ENCODE results near the gene GRXCR1.

GRXCR1 gene

DNA sequence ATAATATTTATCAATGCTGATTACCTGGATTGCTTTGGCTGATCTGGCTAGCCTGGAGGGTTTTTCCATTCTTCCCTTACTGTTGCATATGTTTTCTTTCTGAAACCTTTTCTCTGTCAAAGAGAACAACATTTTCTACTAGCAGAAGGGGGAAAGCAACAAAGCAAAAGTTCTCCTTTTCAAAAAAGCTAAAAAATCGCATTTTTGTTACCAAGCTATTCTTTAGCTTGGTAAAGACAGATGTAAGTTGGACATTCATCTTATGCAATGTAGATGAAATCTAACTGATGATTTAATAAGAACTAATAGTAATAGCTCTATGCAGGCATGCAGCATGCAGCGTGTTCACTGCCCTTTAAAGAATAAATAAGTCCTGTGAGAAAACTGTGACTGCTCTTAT, at the start of gene GRXCR1:
GRXCR1 (plus strand) TSS at position 301 of the 400 bp plus-strand sequence. CDS start 554 bp downstream, outside the sequence.
- intact Hi-C loops (cut with DNase I), result no loop called here
- no peak for DNase-seq

DNA sequence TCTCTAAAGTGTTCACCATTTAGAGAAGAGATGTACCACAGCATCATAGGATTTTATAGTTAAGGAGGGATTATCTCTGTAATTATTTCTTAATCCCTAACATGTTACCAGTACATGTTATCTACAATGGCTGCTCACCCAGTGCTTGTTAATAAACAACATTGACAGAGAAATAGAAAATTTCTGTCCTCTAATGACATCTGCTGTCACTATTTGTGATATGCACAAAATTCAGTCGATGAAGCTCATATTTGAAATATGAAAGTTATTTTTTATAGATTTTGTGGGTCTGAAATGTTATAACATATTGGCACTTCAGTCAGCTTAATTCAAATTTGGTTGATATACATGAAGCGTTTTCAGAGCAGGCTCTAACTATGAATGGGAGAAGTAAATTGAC, 48.8 kb upstream of the GRXCR1 start:
- DNase-seq, result no peak
- intact Hi-C loops (cut with DNase I), result no loop called here

DNA sequence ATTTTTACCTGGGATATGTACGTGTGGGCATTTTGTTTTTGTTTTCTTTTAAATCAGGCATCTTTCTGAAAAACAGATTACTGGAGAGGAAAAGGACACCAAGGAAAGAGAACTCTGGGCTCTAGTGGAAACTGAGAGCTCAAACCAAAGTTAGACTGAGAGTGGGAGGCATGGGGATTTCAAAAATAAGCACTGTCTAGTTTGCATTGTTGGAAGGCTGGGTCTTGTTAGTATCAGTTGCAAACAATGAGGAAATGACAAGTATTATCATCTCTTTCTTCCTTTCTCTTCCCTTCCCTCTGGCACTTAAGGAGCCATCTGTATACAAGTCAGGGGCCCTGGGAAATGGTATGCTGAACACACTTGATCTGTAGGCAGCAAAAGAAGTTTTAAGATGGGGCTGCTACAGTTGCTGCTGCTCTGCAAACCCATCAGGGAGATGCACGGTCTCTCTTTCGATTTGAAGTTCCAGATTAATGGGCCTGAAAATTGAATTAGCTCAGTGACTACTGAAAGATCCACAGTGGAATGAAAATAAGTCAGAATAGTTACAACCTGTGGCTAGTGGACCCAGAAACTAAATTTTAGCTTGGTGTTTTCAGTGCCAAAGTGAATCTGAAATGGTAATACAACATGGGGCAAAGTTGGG, 48.0 kb upstream of the GRXCR1 start:
- intact Hi-C loops (cut with DNase I), result no loop called here

DNA sequence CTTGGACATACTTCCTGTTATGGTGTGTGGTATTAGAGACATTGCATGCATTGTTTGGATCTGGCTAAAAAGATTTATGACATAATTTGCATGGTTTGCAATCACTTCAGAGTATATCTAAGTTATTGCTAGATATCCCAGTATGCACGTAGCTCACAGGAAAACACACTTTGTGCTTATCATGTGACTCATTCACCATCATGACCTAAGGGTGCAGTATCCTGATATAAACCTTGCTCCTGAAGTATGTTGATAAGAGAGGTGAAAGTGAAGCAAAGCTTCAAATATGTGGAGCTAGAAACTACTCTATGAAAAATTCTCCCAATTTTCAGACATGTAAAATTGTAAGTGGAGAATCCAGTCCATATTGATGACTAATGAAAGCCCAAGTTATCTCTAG, 46.9 kb upstream of the GRXCR1 start:
- no peak for DNase-seq
- intact Hi-C loops (cut with DNase I), result no loop called here

More for the DNA sequence above, 48.0 kb upstream of the GRXCR1 start:
- no peak for DNase-seq

DNA sequence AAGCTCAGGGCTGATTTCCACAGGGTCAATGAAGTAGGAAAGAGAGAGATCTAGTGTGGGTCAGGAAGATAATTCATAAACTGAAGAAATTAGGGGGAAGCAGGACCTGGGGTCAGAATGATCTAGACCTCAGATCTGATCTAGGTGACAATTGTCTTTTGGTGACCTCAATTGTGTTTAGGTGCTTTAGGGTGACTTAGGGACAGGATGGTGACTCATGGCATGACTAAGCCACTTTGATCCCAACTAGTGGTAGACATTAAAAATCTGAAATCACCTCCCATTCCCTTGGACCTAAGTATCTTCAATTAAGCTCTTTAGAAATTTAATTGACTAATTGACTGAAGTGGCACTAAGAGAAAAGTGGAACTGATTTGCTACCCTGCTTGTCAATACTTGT, 36.7 kb upstream of the GRXCR1 start:
- DNase-seq, result no peak
- intact Hi-C loops (cut with DNase I), result no loop called here

DNA sequence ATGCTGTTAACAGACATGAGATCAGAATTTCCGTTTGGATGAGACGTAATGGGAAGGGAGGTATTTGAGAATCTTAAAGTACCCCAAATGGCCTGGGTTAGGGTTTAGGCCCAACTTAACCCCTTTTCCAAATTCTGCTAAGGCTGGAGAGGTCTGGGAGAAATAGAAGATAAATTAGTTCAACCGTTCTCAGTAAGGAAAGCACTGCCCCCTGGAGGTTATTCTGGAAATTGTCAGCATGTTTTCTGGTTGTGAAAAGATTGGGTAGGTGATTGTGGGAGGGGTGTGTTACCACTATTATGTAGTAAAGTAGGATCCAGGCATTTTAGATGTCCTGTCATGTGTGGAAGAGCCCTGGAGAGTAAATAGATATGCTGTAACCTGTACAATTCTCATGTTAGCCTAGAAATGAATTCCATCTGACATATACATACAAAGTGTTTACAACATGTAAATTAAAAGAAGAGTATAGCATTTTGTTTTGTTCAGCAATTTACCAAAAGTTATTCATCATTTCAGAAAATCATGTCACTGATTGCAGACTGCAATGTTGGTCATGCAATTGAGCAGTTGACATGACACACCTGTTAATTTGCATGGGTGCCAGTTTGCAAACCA, 26.8 kb upstream of the GRXCR1 start:
- intact Hi-C loops (cut with DNase I), result loop anchor here (2.0 to 10.0 kb wide), 2 partner anchors 297 to 581 kb away; no protein-coding TSS in a partner anchor
- peak in 5 of 10 donors; percentile 7 to 41 (median 27) for DNase-seq

DNA sequence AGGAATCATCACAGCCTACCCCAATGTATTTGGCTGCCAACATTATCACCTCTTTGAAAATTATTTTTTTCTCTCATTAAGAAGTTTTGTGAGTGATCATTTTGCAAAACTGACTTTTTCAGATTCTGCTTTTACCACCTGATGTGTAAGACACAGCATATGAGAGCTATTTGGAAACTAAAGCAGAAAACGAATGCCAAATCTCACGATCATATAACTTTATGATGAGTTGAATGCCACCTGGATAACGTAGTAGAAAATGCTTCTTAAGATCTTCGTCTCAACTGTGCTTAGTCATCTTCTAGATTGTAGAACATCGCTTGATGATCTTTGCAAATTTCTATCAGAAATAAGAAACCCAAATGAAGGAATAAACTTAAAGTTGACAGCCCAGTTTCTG, 21.3 kb upstream of the GRXCR1 start:
- intact Hi-C loops (cut with DNase I), result no loop called here

DNA sequence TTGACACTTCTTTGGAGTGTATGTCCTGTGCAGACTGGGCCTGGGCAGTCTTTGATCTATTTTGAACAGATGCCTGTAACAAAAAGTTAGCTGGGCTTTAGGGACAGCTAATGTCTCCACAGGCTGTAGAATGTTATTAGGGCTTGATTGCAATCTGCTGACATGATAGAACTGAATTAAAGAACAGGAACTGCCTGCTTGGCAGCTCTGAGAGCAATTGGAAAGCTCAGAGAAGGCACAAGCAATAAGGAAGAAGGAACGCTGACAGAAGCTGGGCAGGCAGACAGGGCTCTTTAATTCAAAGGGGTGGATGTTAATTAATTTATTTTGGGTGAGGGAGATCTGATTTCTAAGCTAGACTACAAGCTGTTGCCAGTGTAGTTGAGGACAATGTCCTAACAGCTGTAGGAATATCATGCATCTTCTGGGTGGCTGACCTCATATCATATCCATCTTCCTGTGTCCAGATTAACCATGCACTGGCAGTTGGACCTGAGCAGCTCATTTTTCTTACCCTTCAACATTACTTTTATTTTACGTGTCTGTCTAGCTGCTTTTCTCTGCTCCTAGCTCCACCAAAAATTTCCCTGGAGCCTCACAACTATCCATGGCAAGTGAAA, 20.7 kb upstream of the GRXCR1 start:
- DNase-seq, result peak in 1 of 10 donors; percentile 8
- intact Hi-C loops (cut with DNase I), result no loop called here

More for the DNA sequence above, 21.3 kb upstream of the GRXCR1 start:
- no peak for DNase-seq

DNA sequence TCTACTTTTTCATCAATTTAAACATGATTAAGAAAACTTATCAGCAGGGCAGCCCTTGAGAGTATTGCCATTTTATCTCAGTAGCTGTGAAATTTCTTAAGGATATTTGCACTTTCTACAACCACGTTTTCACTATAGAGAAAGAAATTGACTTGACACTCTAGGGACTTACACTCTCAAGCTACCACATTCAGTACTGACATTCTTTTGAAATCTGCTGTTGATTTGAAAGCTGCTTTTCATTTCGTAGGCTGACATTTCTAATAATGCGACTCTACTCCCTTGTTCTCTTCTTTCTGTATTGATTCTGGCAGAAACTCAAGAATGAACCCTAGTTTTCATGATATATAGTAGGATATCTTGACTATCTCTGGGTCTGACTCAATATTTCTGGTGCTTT, 13.7 kb upstream of the GRXCR1 start:
- no peak for DNase-seq
- intact Hi-C loops (cut with DNase I), result no loop called here

DNA sequence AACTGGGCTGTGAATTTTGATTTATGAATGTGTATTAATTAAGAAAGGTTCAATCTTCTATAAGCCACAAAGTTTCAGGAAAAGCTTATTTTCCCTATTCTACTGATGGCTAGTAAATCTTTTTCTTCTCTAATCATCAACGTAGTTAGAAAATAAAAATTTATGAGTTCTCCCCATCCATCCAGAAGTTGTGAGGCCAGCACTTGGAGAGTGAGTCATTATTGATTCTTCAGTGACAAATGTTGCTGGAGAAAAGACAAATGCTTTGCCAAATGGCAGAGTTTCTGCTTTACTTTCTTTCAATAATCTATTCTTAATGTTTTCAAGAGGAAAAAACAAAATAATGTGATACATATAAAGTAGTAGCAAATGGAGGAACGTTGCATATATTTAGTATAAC, 11.3 kb upstream of the GRXCR1 start:
- no peak for DNase-seq
- intact Hi-C loops (cut with DNase I), result no loop called here

DNA sequence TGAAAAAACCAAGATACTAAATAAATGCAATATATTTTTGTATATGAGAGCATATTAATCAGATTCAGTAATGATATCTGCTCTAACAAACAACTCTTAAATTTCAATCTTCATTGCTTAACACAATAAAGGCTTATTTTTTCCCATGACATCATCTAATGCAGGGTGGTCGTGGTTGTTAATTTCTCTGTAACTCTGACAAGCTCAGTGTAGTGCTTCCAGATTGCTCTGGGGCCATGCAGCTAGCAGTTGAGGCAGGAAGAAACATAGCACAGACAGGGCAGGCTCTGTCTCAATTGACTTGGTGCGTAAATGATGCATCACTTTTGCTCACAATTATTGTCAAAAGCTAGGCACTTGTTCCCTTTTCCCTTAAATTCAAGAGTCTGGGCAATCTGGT, 869 bp upstream of the GRXCR1 start:
- DNase-seq, result no peak
- intact Hi-C loops (cut with DNase I), result no loop called here

DNA sequence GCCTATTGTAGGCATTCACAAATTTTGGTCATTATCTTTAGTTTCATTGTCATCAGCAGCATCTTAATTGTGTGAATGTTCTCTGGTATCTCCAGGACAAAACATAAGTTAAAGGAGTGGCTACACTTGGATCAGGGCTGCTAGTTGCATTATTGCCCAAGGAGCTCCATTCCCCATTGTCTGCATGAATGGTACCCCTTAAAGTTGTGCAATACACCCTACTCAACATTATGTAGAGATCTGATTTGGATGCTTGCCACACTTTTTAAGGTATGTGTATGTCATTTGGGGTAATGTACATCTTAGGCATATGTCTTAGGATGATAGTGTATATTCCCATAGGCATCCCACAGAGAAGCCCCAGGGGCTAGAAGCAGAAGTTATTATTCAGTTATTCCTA, 2.9 kb downstream of the GRXCR1 start:
- intact Hi-C loops (cut with DNase I), result no loop called here
- DNase-seq, result no peak

DNA sequence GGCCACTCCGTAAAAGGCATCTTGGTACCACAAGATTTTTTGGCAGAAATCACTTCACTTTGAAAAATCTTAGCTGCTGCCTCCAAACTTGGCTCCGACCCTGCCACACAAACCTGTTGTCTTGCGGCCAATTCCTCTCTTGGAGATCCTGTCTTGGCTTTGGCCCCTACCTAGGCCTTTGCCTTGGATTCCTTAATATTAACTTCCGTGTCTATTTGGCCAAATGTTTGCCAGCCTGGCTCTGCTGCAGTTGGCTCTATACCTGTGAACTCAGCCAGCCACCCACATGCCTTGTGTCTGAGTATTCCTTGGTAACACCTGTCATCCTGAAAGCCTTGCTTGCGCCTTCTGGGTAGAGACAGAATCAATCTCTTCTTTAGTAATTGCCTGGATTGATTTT, 12.5 kb downstream of the GRXCR1 start:
- intact Hi-C loops (cut with DNase I), result no loop called here
- DNase-seq, result peak in 9 of 10 donors; percentile 14 to 83 (median 25)

DNA sequence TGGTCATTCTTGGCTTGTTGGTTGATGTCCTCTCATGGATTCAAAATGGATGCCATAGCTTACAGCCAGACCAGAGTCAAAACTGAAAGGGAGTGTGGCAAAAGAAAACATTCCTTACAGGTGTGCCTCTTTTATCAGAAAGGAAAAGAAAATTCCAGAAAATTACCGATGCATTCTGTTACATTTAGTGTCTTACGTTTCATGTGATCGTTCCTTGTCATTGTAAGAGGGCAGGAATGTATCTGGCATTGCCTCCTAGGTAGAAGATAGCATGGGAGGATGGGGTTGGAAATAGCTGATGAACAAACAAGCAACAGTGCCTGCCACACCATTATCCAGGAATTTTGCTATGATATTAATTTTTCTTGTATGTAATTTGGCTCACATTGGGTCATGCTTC, 13.1 kb downstream of the GRXCR1 start:
- DNase-seq, result no peak
- intact Hi-C loops (cut with DNase I), result no loop called here

DNA sequence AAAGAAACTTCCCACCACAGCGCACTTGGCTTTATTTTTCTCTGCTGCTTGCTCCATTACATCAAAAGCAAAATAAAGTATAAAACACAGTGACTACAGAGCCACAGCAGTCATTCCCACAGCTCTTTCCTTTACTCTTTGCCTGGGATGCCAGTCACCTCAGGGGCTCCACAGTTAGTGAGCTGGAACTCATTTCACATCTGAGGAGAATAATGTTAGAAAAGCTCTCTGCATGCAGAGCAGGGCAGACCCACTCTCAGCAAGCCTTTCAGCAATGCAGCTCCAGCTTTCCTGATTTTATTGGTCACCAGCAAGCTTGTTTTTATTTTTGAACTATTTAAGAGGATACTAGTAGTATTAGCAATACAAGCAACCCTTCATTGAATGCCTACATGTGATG, 13.8 kb downstream of the GRXCR1 start:
- no peak for DNase-seq

DNA sequence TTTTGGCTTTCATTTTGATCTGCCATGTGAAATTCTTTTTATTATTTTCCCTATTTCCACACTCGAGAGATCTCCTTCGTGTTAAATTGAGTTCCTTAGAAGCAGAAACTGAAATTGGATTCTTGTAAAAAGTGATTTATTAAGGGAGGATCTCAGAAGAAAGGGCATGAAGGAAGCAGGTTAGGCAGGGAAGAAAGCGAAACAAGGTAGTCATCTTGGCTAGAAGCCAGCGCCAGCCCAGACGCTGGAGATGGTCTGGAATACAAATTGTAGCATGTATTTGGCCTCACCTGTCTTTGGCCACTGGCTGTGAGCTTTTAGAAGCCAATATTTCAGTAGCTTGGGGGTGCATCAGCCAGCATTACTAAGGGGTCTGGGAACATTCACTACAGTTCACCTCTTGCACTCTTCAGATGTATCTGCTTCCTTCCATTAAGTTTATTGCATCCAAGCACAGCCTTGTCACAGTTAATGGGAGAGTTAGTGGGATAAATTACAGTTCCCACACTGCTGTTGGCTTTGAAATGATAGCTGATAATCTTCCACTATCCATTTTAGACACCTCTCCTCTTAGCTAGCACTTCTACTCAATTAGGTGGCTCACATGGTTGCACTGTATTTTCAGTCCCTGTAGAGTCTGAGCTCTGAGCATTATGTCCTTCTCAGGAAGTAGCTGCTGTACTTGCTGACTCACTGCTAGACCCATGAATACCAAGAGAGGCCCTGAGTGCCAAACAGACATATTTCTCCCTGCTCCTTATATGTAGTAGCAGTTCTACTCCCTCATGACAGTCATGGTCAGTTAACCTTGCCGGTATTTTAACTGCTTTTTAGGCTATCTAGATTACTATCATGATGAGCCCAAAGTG, 14.6 kb downstream of the GRXCR1 start:
- no peak for DNase-seq
- intact Hi-C loops (cut with DNase I), result no loop called here

More for the DNA sequence above, 13.8 kb downstream of the GRXCR1 start:
- intact Hi-C loops (cut with DNase I), result no loop called here

DNA sequence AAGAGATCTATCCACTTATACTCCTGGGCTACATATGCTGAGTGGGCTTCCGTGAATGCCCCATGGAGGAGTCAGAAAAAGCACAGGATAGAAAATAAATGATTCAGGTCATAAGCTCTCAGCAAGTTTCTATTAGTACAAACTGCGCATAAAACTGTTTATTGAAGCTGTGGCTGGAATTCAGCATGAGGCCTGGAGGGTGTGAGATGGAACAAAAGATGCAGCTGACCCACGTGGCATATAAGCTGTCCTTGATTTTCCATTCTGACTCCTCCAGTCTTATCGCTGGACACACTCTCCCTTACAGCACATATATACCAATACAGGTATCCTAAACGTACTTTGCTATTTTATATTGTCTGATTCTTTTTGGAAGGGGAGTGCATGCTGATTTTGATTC, 17.9 kb downstream of the GRXCR1 start:
- DNase-seq, result no peak
- intact Hi-C loops (cut with DNase I), result no loop called here

DNA sequence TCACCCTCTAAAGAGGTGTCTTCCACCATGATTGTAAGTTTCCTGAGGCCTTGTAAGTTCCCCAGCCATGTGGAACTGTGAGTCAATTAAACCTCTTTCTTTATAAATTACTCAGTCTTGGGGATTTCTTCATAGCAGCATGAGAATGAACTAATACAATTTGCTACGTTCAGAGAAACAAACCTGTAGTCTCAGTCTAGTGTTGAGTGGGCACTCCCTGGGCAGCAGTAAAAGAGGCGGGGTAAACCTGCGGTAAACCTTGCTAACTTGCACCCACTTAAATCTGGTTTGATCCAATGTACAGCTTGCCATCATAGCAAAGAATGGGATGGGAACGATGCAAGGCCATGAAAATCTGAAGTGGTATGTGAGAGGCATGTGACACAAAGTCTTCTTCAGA, 22.4 kb downstream of the GRXCR1 start:
- intact Hi-C loops (cut with DNase I), result no loop called here
- DNase-seq, result no peak

DNA sequence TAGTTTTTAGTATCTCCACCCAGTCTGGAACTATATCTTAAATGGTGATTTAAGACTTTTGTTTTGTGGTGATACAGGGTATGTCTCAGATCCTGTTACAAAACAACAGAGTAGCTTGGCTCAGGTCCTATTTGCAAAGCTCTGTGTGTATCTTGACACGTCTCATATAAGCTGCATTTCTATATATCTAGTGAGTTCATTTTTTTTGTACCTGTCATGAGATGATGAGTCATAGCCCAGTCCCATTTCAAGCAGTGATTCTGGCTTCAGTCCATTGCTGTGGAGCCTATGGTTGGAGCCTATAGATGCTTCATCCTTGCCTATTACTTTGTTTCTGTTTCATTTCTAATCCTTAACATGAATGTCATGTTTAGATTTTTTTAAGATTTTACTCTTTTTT, 23.0 kb downstream of the GRXCR1 start:
- intact Hi-C loops (cut with DNase I), result no loop called here
- DNase-seq, result no peak

DNA sequence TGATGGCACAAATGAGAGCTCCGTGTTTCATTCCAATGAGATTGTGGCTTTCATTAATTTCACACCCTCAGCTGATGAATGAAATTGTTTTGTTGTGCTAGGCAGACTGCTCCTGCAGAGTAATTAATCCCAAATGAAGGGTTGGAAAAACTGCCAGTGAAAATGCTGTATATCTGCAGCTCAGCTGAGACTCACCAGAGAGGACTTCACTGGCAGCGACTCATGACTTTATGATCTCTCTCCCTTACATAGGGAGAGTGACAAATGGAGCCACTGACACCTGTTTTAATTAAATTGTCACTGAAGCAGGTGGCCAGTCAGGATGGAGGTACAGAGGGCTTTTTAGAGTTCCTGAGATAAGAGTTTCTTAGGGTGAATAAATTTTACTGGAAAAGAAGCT, 24.8 kb downstream of the GRXCR1 start:
- intact Hi-C loops (cut with DNase I), result no loop called here
- DNase-seq, result no peak

DNA sequence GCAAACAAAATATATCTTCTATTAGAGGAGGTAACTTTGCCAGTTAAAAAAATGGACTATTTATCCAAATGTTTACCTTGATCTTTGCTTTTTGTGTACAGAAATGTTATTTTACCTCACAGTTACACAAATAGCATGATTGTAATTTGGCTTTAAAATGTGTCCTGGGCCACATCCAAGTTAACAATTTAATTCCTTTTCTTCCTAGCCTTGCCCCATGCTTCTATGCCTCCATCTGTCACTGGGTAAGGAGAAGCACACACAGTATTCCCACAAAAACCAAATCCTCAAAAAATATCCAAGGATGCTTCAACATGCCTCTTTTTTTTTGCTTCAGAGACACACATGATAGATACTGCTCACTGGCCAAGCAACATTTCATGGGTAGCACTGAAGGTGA, 30.9 kb downstream of the GRXCR1 start:
- intact Hi-C loops (cut with DNase I), result no loop called here
- DNase-seq, result no peak
